Measurements from ENCODE around the gene RABEP1.

The RABEP1 gene

DNA sequence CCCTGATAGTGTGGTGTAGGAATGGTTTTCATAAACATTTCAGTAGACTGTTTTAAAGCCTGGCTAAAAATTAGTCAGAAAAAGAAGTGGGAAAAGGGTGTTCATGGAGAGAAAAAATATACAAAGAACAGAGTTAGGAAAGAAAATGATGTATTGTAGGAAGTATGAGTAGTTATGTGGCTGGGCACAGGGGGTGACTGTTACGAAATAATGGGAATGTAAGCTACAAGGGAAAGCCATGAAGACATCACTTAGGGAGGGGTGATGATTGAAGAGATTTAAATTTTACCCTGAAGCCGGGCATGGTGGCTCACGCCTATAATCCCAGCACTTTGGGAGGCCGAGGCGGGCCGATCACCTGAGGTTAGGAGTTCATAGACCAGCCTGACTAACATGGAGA, 82.1 kb downstream of the RABEP1 start:
- Histone ChIP-seq H3K9me3 (replicated peaks in 1 of 11) (no peaks in the 10 kb centered on the region), H3K4me2 (peak overlapping the region in 9 of 11 experiments; percentile 2 to 56 (median 48); a peak in 16 of 22 replicates), H3K9ac (no peak overlapping the region), H3K36me3 (peaks cover 78 to 100% (median 87%) of the 10 kb centered on the region in 11 experiments), H3K4me1 (peaks cover 0 to 24% (median 15%) of the 10 kb centered on the region in 10 experiments; a peak in 16 of 20 replicates), H3K4me3 (no peak overlapping the region), H3K27ac (peak overlapping the region in 4 of 11 experiments; percentile 27 to 39 (median 30); a peak in 7 of 22 replicates), H4K20me1 (peaks cover 0 to 27% (median 8%) of the 10 kb centered on the region in 11 experiments; a peak in 11 of 22 replicates), H3K27me3 (no peaks in the 10 kb centered on the region)
- no peak for TF ChIP-seq Cebpa-rat (IDR thresholded peaks at IDR 0.05)

DNA sequence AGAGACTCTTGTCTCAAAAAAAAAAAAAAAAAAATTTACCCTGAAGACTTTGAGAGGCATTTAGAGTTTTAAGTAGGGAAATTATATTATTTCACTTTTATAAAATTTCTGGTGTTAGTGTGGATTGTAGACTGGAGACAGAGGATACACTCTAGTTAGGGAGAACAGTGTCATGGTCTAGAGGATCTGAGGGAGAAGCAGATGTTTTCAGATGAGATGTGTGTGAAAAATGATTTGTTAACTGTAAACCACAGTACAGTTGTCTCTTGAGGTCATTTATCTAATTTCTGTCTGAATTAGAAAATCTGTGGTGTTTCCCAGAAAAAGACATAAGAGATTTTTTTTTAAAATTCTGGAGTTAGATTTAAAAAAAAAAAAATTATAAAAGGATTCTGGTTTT, 82.6 kb downstream of the RABEP1 start:
- H4K20me1 ChIP-seq = peaks cover 0 to 27% (median 8%) of the 10 kb centered on the region in 11 experiments; a peak in 11 of 22 replicates
- H3K36me3 ChIP-seq = peaks cover 78 to 100% (median 87%) of the 10 kb centered on the region in 11 experiments
- no peaks in the 10 kb centered on the region for H3K27me3 ChIP-seq
- H3K9ac ChIP-seq = no peak overlapping the region; a peak in 2 of 22 replicates
- peak overlapping the region in 5 of 11 experiments; percentile 18 to 43 (median 27); a peak in 6 of 22 replicates for H3K27ac ChIP-seq
- peaks cover 0 to 24% (median 15%) of the 10 kb centered on the region in 10 experiments; a peak in 16 of 20 replicates for H3K4me1 ChIP-seq
- H3K4me2 ChIP-seq = peak overlapping the region in 8 of 11 experiments; percentile 26 to 56 (median 48); a peak in 14 of 22 replicates
- no peak for TF ChIP-seq Cebpa-rat (IDR thresholded peaks at IDR 0.05)
- H3K4me3 ChIP-seq = no peak overlapping the region
- no peaks in the 10 kb centered on the region for H3K9me3 ChIP-seq (replicated peaks in 1 of 11)

DNA sequence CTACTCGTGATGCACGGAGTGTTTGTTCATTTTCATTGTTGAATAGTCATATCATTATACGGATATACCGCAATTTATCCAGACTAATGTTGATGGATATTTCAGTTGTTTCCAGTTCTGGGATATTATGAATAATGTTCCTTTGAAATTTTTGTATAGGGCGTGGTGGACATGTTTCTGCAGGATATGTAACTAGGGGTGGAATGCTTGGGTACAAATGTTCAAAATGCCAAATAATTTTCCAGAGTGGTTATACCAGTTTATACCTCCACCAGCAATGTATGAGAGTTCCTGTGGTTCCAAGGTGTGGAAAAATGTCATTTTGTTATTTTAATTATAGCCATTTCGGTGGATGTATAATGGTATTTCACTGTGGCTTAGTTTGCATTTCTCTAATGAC, 83.7 kb downstream of the RABEP1 start:
- no peaks in the 10 kb centered on the region for H3K27me3 ChIP-seq
- no peak overlapping the region; a peak in 1 of 22 replicates for H3K27ac ChIP-seq
- H3K9me3 ChIP-seq (replicated peaks in 1 of 11) = no peaks in the 10 kb centered on the region
- peaks cover 84 to 100% (median 87%) of the 10 kb centered on the region in 11 experiments for H3K36me3 ChIP-seq
- peaks cover 0 to 24% (median 15%) of the 10 kb centered on the region in 10 experiments; a peak in 16 of 20 replicates for H3K4me1 ChIP-seq
- H3K4me3 ChIP-seq = no peak overlapping the region
- no peak overlapping the region for H3K4me2 ChIP-seq
- H3K9ac ChIP-seq = no peak overlapping the region
- H4K20me1 ChIP-seq = peaks cover 0 to 27% (median 8%) of the 10 kb centered on the region in 11 experiments; a peak in 11 of 22 replicates
- TF ChIP-seq Cebpa-rat (IDR thresholded peaks at IDR 0.05) = no peak

DNA sequence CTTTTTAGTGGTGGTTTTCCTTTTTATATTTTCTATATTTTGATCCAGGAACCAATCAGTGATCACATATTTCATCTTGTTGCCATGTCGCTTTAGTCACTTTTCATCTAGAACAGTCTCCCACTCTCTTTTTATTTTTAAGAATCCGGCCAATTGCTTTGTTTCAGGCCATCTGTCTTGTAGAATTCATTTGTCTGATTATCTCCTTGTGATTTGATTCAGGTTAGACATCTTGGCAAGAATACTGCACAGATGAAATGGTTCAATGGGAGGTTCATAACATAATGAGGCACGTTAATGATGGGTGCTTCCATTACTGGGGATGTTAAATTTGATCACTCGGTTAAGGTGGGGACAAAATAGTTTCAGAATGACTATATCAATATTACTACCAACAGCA, 88.3 kb downstream of the RABEP1 start:
- Histone ChIP-seq H3K4me3 (no peak overlapping the region), H3K36me3 (peaks cover 86 to 100% (median 99%) of the 10 kb centered on the region in 11 experiments), H3K4me2 (no peak overlapping the region), H4K20me1 (peaks cover 0 to 14% (median 4%) of the 10 kb centered on the region in 11 experiments; a peak in 8 of 22 replicates), H3K27ac (no peak overlapping the region), H3K4me1 (peaks cover 0 to 24% (median 15%) of the 10 kb centered on the region in 10 experiments; a peak in 15 of 20 replicates), H3K9ac (no peak overlapping the region), H3K27me3 (no peaks in the 10 kb centered on the region), H3K9me3 (replicated peaks in 1 of 11) (no peaks in the 10 kb centered on the region)
- no peak for TF ChIP-seq Cebpa-rat (IDR thresholded peaks at IDR 0.05)

DNA sequence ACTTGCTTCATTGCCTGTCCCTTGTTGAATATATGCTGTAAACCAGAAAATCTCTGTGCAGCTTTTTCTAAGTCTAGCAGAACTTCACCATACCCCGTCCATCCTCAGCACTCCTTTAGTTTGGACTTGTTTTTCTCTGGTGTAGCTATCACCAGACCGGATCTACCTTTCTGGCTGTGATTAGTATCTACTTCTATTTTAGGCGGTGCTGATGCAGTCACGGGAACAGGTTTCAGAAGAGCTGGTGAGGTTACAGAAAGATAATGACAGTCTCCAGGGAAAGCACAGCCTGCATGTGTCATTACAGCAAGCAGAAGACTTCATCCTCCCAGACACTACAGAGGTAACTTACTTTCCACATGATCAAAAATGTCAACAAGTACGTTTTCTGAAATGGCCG, 91.0 kb downstream of the RABEP1 start:
- Histone ChIP-seq H3K27me3 (no peaks in the 10 kb centered on the region), H3K4me2 (peak overlapping the region in 8 of 11 experiments; percentile 16 to 71 (median 39); a peak in 16 of 22 replicates), H3K4me3 (no peak overlapping the region), H3K9ac (peak overlapping the region in 5 of 11 experiments; percentile 41 to 63 (median 43); a peak in 7 of 22 replicates), H3K27ac (peak overlapping the region in 4 of 11 experiments; percentile 48 to 62 (median 56); a peak in 6 of 22 replicates), H3K36me3 (peaks cover 87 to 100% (median 99%) of the 10 kb centered on the region in 11 experiments), H4K20me1 (peaks cover 0 to 14% (median 3%) of the 10 kb centered on the region in 11 experiments; a peak in 8 of 22 replicates), H3K9me3 (replicated peaks in 1 of 11) (no peaks in the 10 kb centered on the region), H3K4me1 (peaks cover 0 to 24% (median 14%) of the 10 kb centered on the region in 10 experiments; a peak in 15 of 20 replicates)
- TF ChIP-seq Cebpa-rat (IDR thresholded peaks at IDR 0.05) = 0 out of 22 replicates have a peak, but pooled peaks of 1 of the 11 experiments have one; percentile 31

DNA sequence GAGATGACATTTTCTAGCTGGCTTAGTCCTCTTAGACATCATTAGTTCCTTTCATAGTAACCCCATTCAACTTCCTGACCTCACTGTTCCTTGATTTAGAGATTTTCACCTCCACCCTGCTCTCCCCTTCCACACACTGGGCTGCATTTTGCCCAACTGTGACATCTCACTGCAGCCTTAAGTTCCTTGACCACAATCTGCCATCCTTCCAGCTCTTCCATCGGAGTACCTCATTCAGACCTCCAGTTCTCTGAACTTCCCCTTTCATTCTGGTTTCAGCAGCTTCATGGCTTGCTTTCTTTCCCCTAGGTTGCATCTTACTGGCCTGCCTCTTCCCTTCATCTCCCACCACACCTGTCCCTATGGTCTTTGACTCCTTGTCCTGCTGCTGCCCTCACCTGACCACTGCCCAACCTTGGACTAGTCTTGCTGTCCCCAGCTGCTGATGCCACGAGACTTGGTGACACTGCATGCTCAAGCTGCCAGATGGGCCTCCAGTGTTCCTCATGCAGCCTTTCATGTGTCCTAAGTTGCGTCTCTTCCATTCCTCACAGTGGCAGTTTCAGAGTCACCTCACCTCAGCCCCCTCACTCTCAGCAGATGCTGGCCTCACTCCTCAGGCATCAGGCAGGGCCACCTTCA, 96.6 kb downstream of the RABEP1 start:
- Histone ChIP-seq H3K27me3 (no peaks in the 10 kb centered on the region), H3K9me3 (replicated peaks in 1 of 11) (no peaks in the 10 kb centered on the region), H3K36me3 (peaks cover 99 to 100% (median 100%) of the 10 kb centered on the region in 11 experiments), H3K4me2 (no peak overlapping the region), H4K20me1 (peaks cover 0 to 43% (median 24%) of the 10 kb centered on the region in 11 experiments; a peak in 14 of 22 replicates), H3K4me1 (peaks cover 0 to 8% (median 3%) of the 10 kb centered on the region in 10 experiments; a peak in 10 of 20 replicates), H3K27ac (no peak overlapping the region), H3K9ac (no peak overlapping the region), H3K4me3 (no peak overlapping the region)
- TF ChIP-seq Cebpa-rat (IDR thresholded peaks at IDR 0.05) = no peak

DNA sequence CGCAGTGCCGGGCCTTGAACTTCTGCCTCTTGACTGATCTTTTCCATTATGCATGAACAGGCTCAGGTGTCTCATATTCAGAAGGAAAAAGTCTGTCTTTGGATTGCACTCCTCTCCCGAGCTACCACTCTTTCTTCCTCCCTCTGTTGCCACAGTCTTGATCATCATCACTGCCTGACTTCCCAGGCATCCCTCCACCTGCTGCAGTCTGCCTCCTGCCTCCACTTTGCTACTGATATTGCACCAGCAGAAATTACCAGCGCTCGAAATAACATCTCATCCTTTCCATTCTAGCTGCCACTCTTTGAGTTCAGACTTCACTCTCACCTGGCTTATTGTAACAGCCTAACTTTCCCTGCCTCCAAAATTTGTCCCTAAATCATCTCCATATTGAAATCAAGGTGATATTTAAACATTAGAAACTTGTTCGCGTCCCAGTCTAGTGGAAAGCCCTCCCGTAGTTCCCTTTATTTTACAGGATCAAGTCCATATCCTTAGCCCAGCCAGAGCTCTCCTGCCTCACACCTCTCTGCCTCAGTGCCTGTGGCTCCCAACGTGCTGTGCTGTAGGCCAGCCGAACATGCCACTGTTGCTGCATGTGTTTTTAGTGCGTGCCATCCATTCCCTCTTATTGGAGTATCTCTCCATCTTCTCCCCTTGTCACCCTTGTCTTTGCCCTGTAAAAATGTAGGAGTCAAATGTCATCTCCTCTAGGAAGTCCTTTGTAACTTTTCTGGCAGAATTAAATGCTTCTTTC, 97.4 kb downstream of the RABEP1 start:
- Histone ChIP-seq H3K27me3 (no peaks in the 10 kb centered on the region), H3K9ac (0 out of 22 replicates have a peak overlapping the region, but pooled peaks of 1 of the 11 experiments have one; percentile 18), H3K4me2 (no peak overlapping the region), H3K27ac (no peak overlapping the region), H3K4me3 (no peak overlapping the region), H4K20me1 (peaks cover 0 to 46% (median 32%) of the 10 kb centered on the region in 11 experiments; a peak in 15 of 22 replicates), H3K36me3 (peaks cover 99 to 100% (median 100%) of the 10 kb centered on the region in 11 experiments), H3K9me3 (replicated peaks in 1 of 11) (no peaks in the 10 kb centered on the region), H3K4me1 (no peaks in the 10 kb centered on the region; a peak in 3 of 20 replicates)
- TF ChIP-seq Cebpa-rat (IDR thresholded peaks at IDR 0.05) = no peak

DNA sequence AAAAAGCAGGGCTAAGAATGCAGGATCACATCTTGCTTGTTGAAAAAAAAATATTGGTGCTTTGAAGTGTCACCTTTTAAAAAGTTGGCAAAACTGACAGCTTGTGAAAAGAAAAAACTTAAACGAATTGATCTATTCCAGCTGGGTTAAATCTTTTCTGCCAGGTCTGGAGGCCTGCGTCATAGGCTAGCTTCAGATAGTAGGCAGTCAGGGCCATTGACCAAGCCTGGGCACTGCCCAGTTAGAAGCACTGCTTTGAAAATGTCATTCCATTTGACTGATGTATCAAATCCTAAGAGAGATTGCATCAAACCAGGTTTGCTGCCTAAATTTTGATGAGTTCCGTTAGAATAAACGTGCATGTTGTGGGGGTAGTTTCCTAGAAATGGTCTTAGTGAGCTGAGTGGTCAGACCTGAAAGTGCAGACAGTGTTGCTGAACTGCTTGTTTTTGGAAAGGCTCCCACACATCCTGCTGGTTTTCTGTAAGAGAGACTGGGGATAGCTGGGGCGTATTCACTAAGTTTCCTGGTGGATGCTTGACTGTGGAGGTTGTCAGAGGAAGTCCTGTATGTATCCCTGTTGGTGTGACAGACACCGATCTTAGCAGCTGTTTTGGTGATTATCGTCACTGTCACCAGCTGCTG, 98.5 kb downstream of the RABEP1 start:
- 0 out of 22 replicates have a peak overlapping the region, but pooled peaks of 1 of the 11 experiments have one; percentile 18 for H3K9ac ChIP-seq
- H3K36me3 ChIP-seq = peaks cover 99 to 100% (median 100%) of the 10 kb centered on the region in 11 experiments
- H3K27me3 ChIP-seq = no peaks in the 10 kb centered on the region
- H3K4me2 ChIP-seq = no peak overlapping the region
- peaks cover 0 to 55% (median 40%) of the 10 kb centered on the region in 11 experiments; a peak in 16 of 22 replicates for H4K20me1 ChIP-seq
- no peaks in the 10 kb centered on the region for H3K4me1 ChIP-seq
- H3K4me3 ChIP-seq = no peak overlapping the region
- no peak for TF ChIP-seq Cebpa-rat (IDR thresholded peaks at IDR 0.05)
- 0 out of 22 replicates have a peak overlapping the region, but pooled peaks of 1 of the 11 experiments have one; percentile 12 for H3K27ac ChIP-seq
- H3K9me3 ChIP-seq (replicated peaks in 1 of 11) = no peaks in the 10 kb centered on the region

Data from BLaER1 treated with 17β-estradiol and CSF1 and Interleukin-3, amounts not matched to agents 10 nM and 100 nM (cell line).